GM12878 (cell line): Measurements from ENCODE around the gene FHL1. TPM values are rescaled to one million over a fixed set of nuclear protein-coding genes. Genes with fewer than 3 reads are reported as not detected.

Experiments
- ATAC-seq: fragments of 200-7000 bp; cut with Tn5 transposase; 3 replicates; pipeline ENCODE4 v1.9.1; 2020; ENCODE audit warnings: mild to moderate bottlenecking, moderate library complexity
- BruUV-seq: library from RNA; stranded (reverse); fragments of 400-500 nt; replicated peaks from 2 replicates; lab custom pipeline; 2021; lab: Mats Ljungman, UMichigan
- CTCF ChIA-PET: fragments of 300-600 bp; sonication (Branson Sonifier 250); formaldehyde crosslinking; extraction: SDS; loops from one replicate; lab custom pipeline; 2021; ENCODE audit warnings: inconsistent platforms; lab: Yijun Ruan, JAX
- POLR2A ChIA-PET: fragments of 350-600 bp; formaldehyde crosslinking; extraction: SDS; loops from one replicate; lab custom pipeline; 2021; ENCODE audit warnings: inconsistent platforms; lab: Charles Lee
- RAD21 ChIA-PET: fragments of 300-600 bp; sonication (Branson Sonifier 250); formaldehyde crosslinking; loops from one replicate; lab custom pipeline; 2023; ENCODE audit warnings: antibody characterized with exemption; ENCODE audit not compliant: unreplicated experiment; lab: Charles Lee
- SMC1A ChIA-PET: fragments of 300-600 bp; sonication (Branson Sonifier 250); formaldehyde crosslinking; loops from one replicate; lab custom pipeline; 2023; ENCODE audit not compliant: unreplicated experiment, uncharacterized antibody; lab: Charles Lee
- DNase-seq: peaks from one replicate; pipeline ENCODE4 v3.0.0-alpha.2; 2011; ENCODE audit warnings: low read depth, low spot score
- FAIRE-seq: peaks from 3 replicates; lab custom pipeline; 2011; peaks lifted over from hg19 to GRCh38; lab: Jason Lieb, UNC
- H2AFZ ChIP-seq: 2 replicates; pipeline ENCODE4 v1.6.0; 2011; ENCODE audit warnings: low read depth, low read length, control low read depth; ENCODE audit not compliant: control insufficient read depth
- H3K27ac ChIP-seq: 2 replicates; pipeline ENCODE4 v1.5.1; 2011; ENCODE audit warnings: control low read depth; ENCODE audit not compliant: control insufficient read depth, insufficient read depth
- H3K27me3 ChIP-seq, 2 experiments: replicated peaks in 1 of 2; 2 replicates each; pipeline versions ENCODE4 v1.6.0 to v1.6.1; 2011; ENCODE audit warnings: low read length in 1 of 2; ENCODE audit not compliant: control insufficient read depth in 2 of 2, insufficient read depth in 2 of 2
- H3K36me3 ChIP-seq, 2 experiments: 2 replicates each; pipeline ENCODE4 v1.5.1; 2011; ENCODE audit warnings: low read length in 1 of 2; ENCODE audit not compliant: control insufficient read depth in 2 of 2, insufficient read depth in 2 of 2
- H3K4me1 ChIP-seq: 2 replicates; pipeline ENCODE4 v1.6.1; 2011; ENCODE audit warnings: mild to moderate bottlenecking, low read length, moderate library complexity, mixed read lengths; ENCODE audit not compliant: control insufficient read depth, insufficient read depth
- H3K4me2 ChIP-seq: 2 replicates; pipeline ENCODE4 v1.6.0; 2011; ENCODE audit warnings: control low read depth; ENCODE audit not compliant: control insufficient read depth, insufficient read depth
- H3K4me3 ChIP-seq: fragments of 200-600 bp; sonication (generic); 2 replicates; pipeline ENCODE4 v1.5.1; 2016
- H3K79me2 ChIP-seq: 2 replicates; pipeline ENCODE4 v1.6.0; 2011; ENCODE audit warnings: low read length; ENCODE audit not compliant: control insufficient read depth, insufficient read depth
- H3K9ac ChIP-seq: 2 replicates; pipeline ENCODE4 v1.8.0; 2011; ENCODE audit warnings: low read length, control low read depth, mixed read lengths; ENCODE audit not compliant: control insufficient read depth, insufficient read depth
- H3K9me3 ChIP-seq: replicated peaks from 3 replicates; pipeline ENCODE4 v1.5.1; 2011; ENCODE audit warnings: mild to moderate bottlenecking, low read length; ENCODE audit not compliant: control insufficient read depth, insufficient read depth
- H4K20me1 ChIP-seq: 2 replicates; pipeline ENCODE4 v1.6.0; 2011; ENCODE audit not compliant: control insufficient read depth, insufficient read depth
- BMI1 ChIP-seq: fragments of 450-650 bp; IDR thresholded peaks from 2 replicates; pipeline ENCODE4 v1.6.1; 2016; ENCODE audit warnings: mild to moderate bottlenecking, moderate library complexity, borderline replicate concordance
- CEBPB ChIP-seq, 2 experiments: fragments of 150-350 bp in 1 of 2; IDR thresholded peaks; 2 replicates each; pipeline ENCODE4 v1.6.1; 2012 to 2014; ENCODE audit warnings: low read depth in 2 of 2, low read length in 2 of 2, borderline replicate concordance in 1 of 2, inconsistent platforms in 1 of 2
- CHD1 ChIP-seq: IDR thresholded peaks from 2 replicates; pipeline ENCODE4 v1.6.1; 2012; ENCODE audit warnings: low read depth, low read length, improper control_type of control experiment
- CHD2 ChIP-seq: IDR thresholded peaks from 2 replicates; pipeline ENCODE4 v1.6.1; 2011; ENCODE audit warnings: low read depth, low read length, improper control_type of control experiment, borderline replicate concordance
- EZH2 ChIP-seq: IDR thresholded peaks from 2 replicates; pipeline ENCODE4 v1.6.1; 2012; ENCODE audit warnings: low read depth, mild to moderate bottlenecking, control low read depth, inconsistent platforms, low read length, borderline replicate concordance; ENCODE audit not compliant: control insufficient read depth
- GATAD2B ChIP-seq: fragments of 450-650 bp; conservative IDR thresholded peaks from 2 replicates; pipeline ENCODE4 v1.6.1; 2017; ENCODE audit warnings: low read depth, mild to moderate bottlenecking, moderate library complexity
- IKZF2 ChIP-seq, 2 experiments: fragments of 450-650 bp; IDR thresholded peaks; 2 replicates each; pipeline ENCODE4 v1.6.1; 2017; ENCODE audit warnings: mild to moderate bottlenecking in 2 of 2, moderate library complexity in 2 of 2
- JUND ChIP-seq: IDR thresholded peaks from 2 replicates; pipeline ENCODE4 v1.6.1; 2012; ENCODE audit warnings: low read depth, mild to moderate bottlenecking, low read length, improper control_type of control experiment, moderate library complexity
- MYC ChIP-seq: IDR thresholded peaks from 2 replicates; pipeline ENCODE4 v1.6.1; 2011; ENCODE audit warnings: mild to moderate bottlenecking, low read length, moderate library complexity, inconsistent platforms; ENCODE audit not compliant: insufficient read depth, insufficient replicate concordance, insufficient read length, severe bottlenecking
- NFYA ChIP-seq: IDR thresholded peaks from 2 replicates; pipeline ENCODE4 v1.6.1; 2011; ENCODE audit warnings: low read depth, mild to moderate bottlenecking, low read length, improper control_type of control experiment, borderline replicate concordance
- NRF1 ChIP-seq: conservative IDR thresholded peaks from 2 replicates; pipeline ENCODE4 v1.6.1; 2011; ENCODE audit warnings: mild to moderate bottlenecking, low read depth, low read length, improper control_type of control experiment
- RFX5 ChIP-seq: IDR thresholded peaks from 2 replicates; pipeline ENCODE4 v1.6.1; 2011; ENCODE audit warnings: low read depth, low read length, improper control_type of control experiment
- SREBF1 ChIP-seq: IDR thresholded peaks from 2 replicates; pipeline ENCODE4 v1.6.1; 2012; ENCODE audit warnings: mild to moderate bottlenecking, low read length
- ZNF622 ChIP-seq: fragments of 450-650 bp; IDR thresholded peaks from 2 replicates; pipeline ENCODE4 v1.6.1; 2017; ENCODE audit warnings: mild to moderate bottlenecking, inconsistent platforms
- WGBS: methylation state at CpG from one replicate; pipeline ENCODE4 v1.1.6; 2016; ENCODE audit warnings: low lambda C conversion rate; ENCODE audit not compliant: insufficient replicate concordance, insufficient coverage; ENCODE audit errors: missing lambda C conversion rate; 5-methylcytosine and 5-hydroxymethylcytosine counted together
- in situ Hi-C: fragments of 300-500 bp; cut with MboI; formaldehyde crosslinking; loops from 9 replicates; pipeline ENCODE4 v1.14.3; 2018; ENCODE audit warnings: mixed read lengths
- intact Hi-C: fragments of 100-400 bp; cut with micrococcal nuclease; formaldehyde crosslinking; loops from one replicate; pipeline ENCODE4 v1.14.2; 2022; ENCODE audit not compliant: unreplicated experiment
- polyA plus RNA-seq, 11 experiments: library from polyadenylated mRNA; depleted of rRNA in 4 of 11; unstranded in 6 of 11; stranded (reverse) in 5 of 11; fragments of >200 nt; fragmentation: Nextera tagmentation in 4 of 11; fragmentation: Illumina TruSeq in 1 of 11; extraction: Ambion mirVana in 4 of 11; extraction: Trizol in 1 of 11; gene quantifications; 1 replicate in 1 of 11; 2 replicates in 10 of 11; pipeline versions ENCODE4 v1.2.1 to v1.2.3, GENCODE V29; 2011 to 2016; ENCODE audit warnings: inconsistent platforms in 2 of 11, missing spikeins in 2 of 11, low read depth in 1 of 11
- total RNA-seq, 4 experiments: library from RNA; depleted of rRNA in 3 of 4; stranded (reverse); fragments of >200 nt in 3 of 4; fragmentation: Illumina TruSeq in 1 of 4; extraction: Trizol in 1 of 4; gene quantifications; 2 replicates each; pipeline versions ENCODE4 v1.2.1 to v1.2.3, GENCODE V29; 2013 to 2021
- TF ChIP-seq, protein P1 (sequence below): fragments of 450-650 bp; IDR thresholded peaks from 2 replicates; pipeline ENCODE4 v1.6.1; 2017; ENCODE audit warnings: mild to moderate bottlenecking, moderate library complexity
- TF ChIP-seq, protein P2 (sequence below): fragments of 450-650 bp; IDR thresholded peaks from 2 replicates; pipeline ENCODE4 v1.6.1; 2017; ENCODE audit warnings: mild to moderate bottlenecking, low read depth, inconsistent platforms; ENCODE audit not compliant: poor library complexity, severe bottlenecking

Gene FHL1
- total and polyA plus RNA-seq, 10 of the 15 experiments (the other 5 are each of a cell fraction or from before 2014, with no cell fraction given): 0.13 to 0.59 (median 0.34) TPM; not detected in 1

GRCh38 chrX:136201601-136202000 is 54.3 kb downstream of the FHL1 start (continued):
- TF ChIP-seq, protein P1, sequence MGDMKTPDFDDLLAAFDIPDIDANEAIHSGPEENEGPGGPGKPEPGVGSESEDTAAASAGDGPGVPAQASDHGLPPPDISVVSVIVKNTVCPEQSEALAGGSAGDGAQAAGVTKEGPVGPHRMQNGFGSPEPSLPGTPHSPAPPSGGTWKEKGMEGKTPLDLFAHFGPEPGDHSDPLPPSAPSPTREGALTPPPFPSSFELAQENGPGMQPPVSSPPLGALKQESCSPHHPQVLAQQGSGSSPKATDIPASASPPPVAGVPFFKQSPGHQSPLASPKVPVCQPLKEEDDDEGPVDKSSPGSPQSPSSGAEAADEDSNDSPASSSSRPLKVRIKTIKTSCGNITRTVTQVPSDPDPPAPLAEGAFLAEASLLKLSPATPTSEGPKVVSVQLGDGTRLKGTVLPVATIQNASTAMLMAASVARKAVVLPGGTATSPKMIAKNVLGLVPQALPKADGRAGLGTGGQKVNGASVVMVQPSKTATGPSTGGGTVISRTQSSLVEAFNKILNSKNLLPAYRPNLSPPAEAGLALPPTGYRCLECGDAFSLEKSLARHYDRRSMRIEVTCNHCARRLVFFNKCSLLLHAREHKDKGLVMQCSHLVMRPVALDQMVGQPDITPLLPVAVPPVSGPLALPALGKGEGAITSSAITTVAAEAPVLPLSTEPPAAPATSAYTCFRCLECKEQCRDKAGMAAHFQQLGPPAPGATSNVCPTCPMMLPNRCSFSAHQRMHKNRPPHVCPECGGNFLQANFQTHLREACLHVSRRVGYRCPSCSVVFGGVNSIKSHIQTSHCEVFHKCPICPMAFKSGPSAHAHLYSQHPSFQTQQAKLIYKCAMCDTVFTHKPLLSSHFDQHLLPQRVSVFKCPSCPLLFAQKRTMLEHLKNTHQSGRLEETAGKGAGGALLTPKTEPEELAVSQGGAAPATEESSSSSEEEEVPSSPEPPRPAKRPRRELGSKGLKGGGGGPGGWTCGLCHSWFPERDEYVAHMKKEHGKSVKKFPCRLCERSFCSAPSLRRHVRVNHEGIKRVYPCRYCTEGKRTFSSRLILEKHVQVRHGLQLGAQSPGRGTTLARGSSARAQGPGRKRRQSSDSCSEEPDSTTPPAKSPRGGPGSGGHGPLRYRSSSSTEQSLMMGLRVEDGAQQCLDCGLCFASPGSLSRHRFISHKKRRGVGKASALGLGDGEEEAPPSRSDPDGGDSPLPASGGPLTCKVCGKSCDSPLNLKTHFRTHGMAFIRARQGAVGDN: no peak
- TF ChIP-seq NFYA (no peak), CEBPB (IDR thresholded peaks at IDR 0.05; ENCODE audit: borderline replicate concordance in 1 of 2, low read depth in 2 of 2, low read length in 2 of 2) (no peak), CHD1 (no peak), IKZF2 (IDR thresholded peaks at IDR 0.05) (no peak), RFX5 (no peak), JUND (no peak), CHD2 (no peak)

DNA sequence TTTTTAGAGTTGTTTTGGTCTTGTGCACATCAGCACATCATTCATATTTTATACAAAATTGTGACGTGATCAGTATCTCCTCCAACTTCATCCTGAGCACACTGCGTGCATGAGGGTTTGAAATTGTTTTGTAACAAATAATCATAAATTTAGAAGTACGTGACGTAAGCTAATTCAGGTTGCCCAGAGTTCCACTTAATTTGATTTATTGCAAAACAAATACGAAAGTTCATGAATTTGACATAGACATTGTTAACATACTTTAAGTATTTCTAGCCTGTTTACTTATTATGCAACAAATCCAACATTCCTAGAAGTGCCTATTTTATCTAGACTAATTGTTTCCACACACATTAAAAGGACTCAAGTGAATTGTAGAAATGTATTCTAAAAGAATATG is 55.6 kb downstream of the FHL1 start:
- POLR2A ChIA-PET: no interaction called here
- in situ Hi-C loops: no loop called here
- TF ChIP-seq GATAD2B (no peak), SREBF1 (no peak), BMI1 (no peak), NRF1 (no peak), ZNF622 (no peak), EZH2 (no peak), MYC (no peak)
- TF ChIP-seq, protein P2, sequence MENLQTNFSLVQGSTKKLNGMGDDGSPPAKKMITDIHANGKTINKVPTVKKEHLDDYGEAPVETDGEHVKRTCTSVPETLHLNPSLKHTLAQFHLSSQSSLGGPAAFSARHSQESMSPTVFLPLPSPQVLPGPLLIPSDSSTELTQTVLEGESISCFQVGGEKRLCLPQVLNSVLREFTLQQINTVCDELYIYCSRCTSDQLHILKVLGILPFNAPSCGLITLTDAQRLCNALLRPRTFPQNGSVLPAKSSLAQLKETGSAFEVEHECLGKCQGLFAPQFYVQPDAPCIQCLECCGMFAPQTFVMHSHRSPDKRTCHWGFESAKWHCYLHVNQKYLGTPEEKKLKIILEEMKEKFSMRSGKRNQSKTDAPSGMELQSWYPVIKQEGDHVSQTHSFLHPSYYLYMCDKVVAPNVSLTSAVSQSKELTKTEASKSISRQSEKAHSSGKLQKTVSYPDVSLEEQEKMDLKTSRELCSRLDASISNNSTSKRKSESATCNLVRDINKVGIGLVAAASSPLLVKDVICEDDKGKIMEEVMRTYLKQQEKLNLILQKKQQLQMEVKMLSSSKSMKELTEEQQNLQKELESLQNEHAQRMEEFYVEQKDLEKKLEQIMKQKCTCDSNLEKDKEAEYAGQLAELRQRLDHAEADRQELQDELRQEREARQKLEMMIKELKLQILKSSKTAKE: no peak

More for the DNA sequence above, 55.6 kb downstream of the FHL1 start:
- Histone ChIP-seq H3K27me3 (no peaks in the 10 kb centered on the region; a peak in 1 of 4 replicates), H3K9me3 (no peaks in the 10 kb centered on the region), H3K4me2 (no peak overlapping the region), H3K4me3 (no peak overlapping the region), H3K9ac (no peak overlapping the region), H3K36me3 (no peaks in the 10 kb centered on the region), H2AFZ (no peak overlapping the region), H3K27ac (no peak overlapping the region), H4K20me1 (no peaks in the 10 kb centered on the region), H3K4me1 (no peaks in the 10 kb centered on the region), H3K79me2 (no peaks in the 10 kb centered on the region)
- no TSS peak for BruUV-seq
- RAD21 ChIA-PET: no interaction called here
- ATAC-seq: no peak
- intact Hi-C loops: no loop called here
- CTCF ChIA-PET: interaction anchor here (0.6 to 2.5 kb wide), 4 partner anchors 17 to 762 kb away, joined by 3 to 5 read pairs (median 4); no protein-coding TSS in a partner anchor
- SMC1A ChIA-PET: interaction anchor here (0.7 to 1.3 kb wide), 2 partner anchors 12 to 47 kb away, joined by 3 read pairs; no protein-coding TSS in a partner anchor
- no peak for DNase-seq
- 44% methylated on average over 5 of the region's 5 CpGs for WGBS
- no peak for FAIRE-seq
